H1 (cell line): ENCODE data around the gene CYP17A1. TPM values are rescaled to one million over a fixed set of nuclear protein-coding genes. Genes with fewer than 3 reads are reported as not detected.

Source experiments
- CTCF ChIA-PET: fragments of 300-600 bp; sonication (Branson Sonifier 250); formaldehyde crosslinking; loops from one replicate; lab custom pipeline; 2021; ENCODE audit not compliant: partially characterized antibody; lab: Charles Lee
- POLR2A ChIA-PET: fragments of 300-600 bp; sonication (Branson Sonifier 250); formaldehyde crosslinking; loops from one replicate; lab custom pipeline; 2021; ENCODE audit warnings: inconsistent platforms; ENCODE audit not compliant: partially characterized antibody; lab: Charles Lee
- DNase-seq, 2 experiments: peaks; one replicate each; pipeline versions ENCODE4 v3.0.0 to v3.0.0-alpha.2; 2010 to 2022; ENCODE audit warnings: low spot score in 2 of 2, low read depth in 1 of 2, mixed read lengths in 1 of 2
- FAIRE-seq: peaks from 2 replicates; lab custom pipeline; 2011; peaks lifted over from hg19 to GRCh38; lab: Jason Lieb, UNC
- H2AFZ ChIP-seq: 2 replicates; pipeline ENCODE4 v1.8.1; 2012; ENCODE audit warnings: low read length, inconsistent platforms
- H2AK5ac ChIP-seq: 2 replicates; pipeline ENCODE4 v1.6.1; 2013; ENCODE audit warnings: low read depth, low read length
- H2BK120ac ChIP-seq: replicated peaks from 2 replicates; pipeline ENCODE3; 2013; ENCODE audit warnings: low read depth, low read length, inconsistent platforms
- H2BK12ac ChIP-seq: 2 replicates; pipeline ENCODE4 v1.6.1; 2013; ENCODE audit warnings: low read depth, low read length
- H2BK15ac ChIP-seq: 2 replicates; pipeline ENCODE4 v1.6.1; 2013; ENCODE audit warnings: low read length
- H2BK20ac ChIP-seq: 2 replicates; pipeline ENCODE4 v1.6.1; 2013; ENCODE audit warnings: low read length
- H2BK5ac ChIP-seq: 2 replicates; pipeline ENCODE4 v1.6.1; 2013; ENCODE audit warnings: low read depth, low read length
- H3K14ac ChIP-seq: 2 replicates; pipeline ENCODE4 v1.6.1; 2013; ENCODE audit warnings: inconsistent platforms; ENCODE audit not compliant: insufficient read length
- H3K18ac ChIP-seq: 2 replicates; pipeline ENCODE4 v1.6.1; 2013; ENCODE audit warnings: low read length; ENCODE audit errors: extremely low read depth
- H3K23ac ChIP-seq: 2 replicates; pipeline ENCODE4 v1.6.1; 2013; ENCODE audit warnings: inconsistent platforms; ENCODE audit not compliant: insufficient read length
- H3K23me2 ChIP-seq: 2 replicates; pipeline ENCODE4 v1.6.1; 2013; ENCODE audit warnings: low read depth, low read length
- H3K27ac ChIP-seq: 2 replicates; pipeline ENCODE4 v1.6.1; 2011; ENCODE audit warnings: low read depth, low read length, inconsistent platforms
- H3K27me3 ChIP-seq, 4 experiments: replicated peaks in 1 of 4; 1 replicate in 1 of 4; 2 replicates in 3 of 4; pipeline versions ENCODE4 v1.6.1 to v1.8.1; 2011 to 2013; ENCODE audit warnings: low read length in 3 of 4, mild to moderate bottlenecking in 3 of 4, inconsistent platforms in 2 of 4, mixed read lengths in 2 of 4, moderate library complexity in 1 of 4; ENCODE audit not compliant: control insufficient read depth in 3 of 4, insufficient read depth in 3 of 4; ENCODE audit errors: extremely low read depth in 1 of 4
- H3K36me3 ChIP-seq, 4 experiments: 2 replicates each; pipeline versions ENCODE4 v1.6.1 to v1.8.1; 2011 to 2013; ENCODE audit warnings: mild to moderate bottlenecking in 4 of 4, low read length in 3 of 4, moderate library complexity in 2 of 4, control low read depth in 1 of 4, inconsistent platforms in 1 of 4; ENCODE audit not compliant: insufficient read depth in 4 of 4, control insufficient read depth in 2 of 4
- H3K4ac ChIP-seq: replicated peaks from 2 replicates; pipeline ENCODE3; 2013; ENCODE audit warnings: low read length, low read depth, mixed read lengths, inconsistent platforms; ENCODE audit not compliant: insufficient read length
- H3K4me1 ChIP-seq, 4 experiments: replicated peaks in 1 of 4; 1 replicate in 1 of 4; 2 replicates in 3 of 4; pipeline versions ENCODE4 v1.6.1 to v1.8.1; 2011 to 2013; ENCODE audit warnings: low read length in 3 of 4, inconsistent platforms in 2 of 4, mixed read lengths in 1 of 4; ENCODE audit not compliant: insufficient read depth in 4 of 4, control insufficient read depth in 3 of 4
- H3K4me2 ChIP-seq, 2 experiments: 2 replicates each; pipeline versions ENCODE4 v1.6.1 to v1.8.1; 2011 to 2013; ENCODE audit warnings: low read depth in 2 of 2, low read length in 2 of 2, control low read depth in 1 of 2, inconsistent platforms in 1 of 2, mild to moderate bottlenecking in 1 of 2; ENCODE audit not compliant: insufficient read depth in 1 of 2
- H3K4me3 ChIP-seq, 4 experiments: fragments of 200-600, 300-600 bp in 1 of 4; sonication (generic), shearing (Covaris generic), sonication (Bioruptor Twin) in 1 of 4; 2 replicates each; pipeline versions ENCODE4 v1.5.1 to v1.8.1; 2011 to 2016; ENCODE audit warnings: low read length in 4 of 4, low read depth in 3 of 4, control low read depth in 2 of 4, inconsistent platforms in 2 of 4, mild to moderate bottlenecking in 2 of 4, mixed read lengths in 1 of 4, moderate library complexity in 1 of 4; ENCODE audit not compliant: insufficient read depth in 2 of 4; ENCODE audit errors: extremely low read depth in 1 of 4
- H3K56ac ChIP-seq: replicated peaks from 2 replicates; pipeline ENCODE3; 2013; ENCODE audit warnings: low read depth, mild to moderate bottlenecking, mixed read lengths, low read length, inconsistent platforms; ENCODE audit not compliant: insufficient read length
- H3K79me1 ChIP-seq: 2 replicates; pipeline ENCODE4 v1.6.1; 2013; ENCODE audit warnings: low read depth, low read length, control low read depth
- H3K79me2 ChIP-seq, 2 experiments: 2 replicates each; pipeline versions ENCODE4 v1.6.1 to v1.8.1; 2012 to 2013; ENCODE audit warnings: low read length in 2 of 2, mild to moderate bottlenecking in 2 of 2, inconsistent platforms in 1 of 2; ENCODE audit not compliant: insufficient read depth in 2 of 2, control insufficient read depth in 1 of 2
- H3K9ac ChIP-seq, 4 experiments: replicated peaks in 1 of 4; 1 replicate in 1 of 4; 2 replicates in 3 of 4; pipeline versions ENCODE4 v1.6.1 to v1.8.1; 2011 to 2013; ENCODE audit warnings: low read depth in 3 of 4, low read length in 3 of 4, control low read depth in 2 of 4, mild to moderate bottlenecking in 2 of 4, moderate library complexity in 2 of 4, inconsistent platforms in 1 of 4; ENCODE audit errors: extremely low read depth in 1 of 4
- H3K9me3 ChIP-seq, 2 experiments: 2 replicates each; pipeline versions ENCODE4 v1.6.1 to v1.8.1; 2012 to 2013; ENCODE audit warnings: mild to moderate bottlenecking in 2 of 2, moderate library complexity in 2 of 2, control low read depth in 1 of 2, inconsistent platforms in 1 of 2, low read depth in 1 of 2, low read length in 1 of 2, mixed read lengths in 1 of 2; ENCODE audit not compliant: insufficient read depth in 2 of 2
- H4K20me1 ChIP-seq, 2 experiments: replicated peaks in 1 of 2; 2 replicates each; pipeline versions ENCODE3 to v1.8.1; 2011 to 2013; ENCODE audit warnings: inconsistent platforms in 2 of 2, low read length in 2 of 2, mild to moderate bottlenecking in 1 of 2; ENCODE audit not compliant: insufficient read depth in 2 of 2, control insufficient read depth in 1 of 2
- H4K5ac ChIP-seq: 2 replicates; pipeline ENCODE4 v1.6.1; 2013; ENCODE audit warnings: low read length, low read depth, mixed read lengths, inconsistent platforms; ENCODE audit not compliant: insufficient read length
- H4K8ac ChIP-seq: 2 replicates; pipeline ENCODE4 v1.8.0; 2013; ENCODE audit warnings: mild to moderate bottlenecking, moderate library complexity, low read length, inconsistent platforms; ENCODE audit not compliant: insufficient read depth; ENCODE audit errors: extremely low read depth
- H4K91ac ChIP-seq: replicated peaks from 2 replicates; pipeline ENCODE3; 2013; ENCODE audit warnings: low read length, mixed read lengths, inconsistent platforms; ENCODE audit not compliant: insufficient read length
- CBX8 ChIP-seq: fragments of 300-800, 300-1000 bp; sonication (generic); IDR thresholded peaks from 2 replicates; pipeline ENCODE4 v1.7.1; 2016; ENCODE audit warnings: low read depth, low read length, borderline replicate concordance
- CEBPB ChIP-seq: IDR thresholded peaks from 2 replicates; pipeline ENCODE4 v1.6.1; 2012; ENCODE audit warnings: low read depth, low read length
- E2F6 ChIP-seq: IDR thresholded peaks from 2 replicates; pipeline ENCODE4 v1.6.1; 2012; ENCODE audit warnings: inconsistent platforms
- FOSL1 ChIP-seq: IDR thresholded peaks from 2 replicates; pipeline ENCODE4 v1.6.1; 2011; ENCODE audit warnings: mild to moderate bottlenecking, low read depth, low read length, moderate library complexity; ENCODE audit not compliant: insufficient read depth
- JUND ChIP-seq: IDR thresholded peaks from 2 replicates; pipeline ENCODE4 v1.6.1; 2011; ENCODE audit warnings: mild to moderate bottlenecking, improper control_type of control experiment, low read length
- KDM4A ChIP-seq: IDR thresholded peaks from one replicate; pipeline ENCODE4 v1.7.1; 2012; ENCODE audit warnings: low read depth, mild to moderate bottlenecking, moderate library complexity, low read length, inconsistent platforms; ENCODE audit not compliant: severe bottlenecking
- PHF8 ChIP-seq: fragments of 200-600 bp; sonication (generic); conservative IDR thresholded peaks from 2 replicates; pipeline ENCODE4 v1.7.1; 2012; ENCODE audit warnings: low read depth, mild to moderate bottlenecking, inconsistent platforms, low read length, moderate library complexity
- POU5F1 ChIP-seq: IDR thresholded peaks from 2 replicates; pipeline ENCODE4 v1.6.1; 2011; ENCODE audit warnings: low read depth, mild to moderate bottlenecking, low read length, moderate library complexity
- SAP30 ChIP-seq: fragments of 300-600 bp; sonication (generic); IDR thresholded peaks from 2 replicates; pipeline ENCODE4 v1.7.1; 2012; ENCODE audit warnings: low read length, moderate library complexity, mild to moderate bottlenecking, inconsistent platforms; ENCODE audit not compliant: insufficient read depth, insufficient replicate concordance
- TAF7 ChIP-seq: optimal IDR thresholded peaks from 2 replicates; pipeline ENCODE3; 2011; ENCODE audit warnings: low read depth, mild to moderate bottlenecking, inconsistent platforms, low read length, moderate library complexity, borderline replicate concordance
- WGBS, 2 experiments: shearing (Covaris generic) in 1 of 2; methylation state at CpG; one replicate each; pipeline versions ENCODE4 v1.1.6 to v1.1.7; 2013 to 2015; ENCODE audit warnings: low lambda C conversion rate in 2 of 2, mixed read lengths in 2 of 2, inconsistent platforms in 1 of 2, low coverage in 1 of 2, missing lambda C conversion rate in 1 of 2; ENCODE audit not compliant: insufficient replicate concordance in 2 of 2, insufficient coverage in 1 of 2, insufficient read length in 1 of 2; ENCODE audit errors: extremely low coverage in 1 of 2, missing lambda C conversion rate in 1 of 2; 5-methylcytosine and 5-hydroxymethylcytosine counted together
- polyA plus RNA-seq, 7 experiments: library from polyadenylated mRNA; depleted of rRNA in 3 of 7; stranded (reverse) in 5 of 7; unstranded in 2 of 7; fragments of >200 nt in 5 of 7; fragments of 200-250 nt in 2 of 7; gene quantifications; 1 replicate in 5 of 7; 2 replicates in 1 of 7; 4 replicates in 1 of 7; pipeline versions ENCODE4 v1.2.1 to v1.2.3, GENCODE V29; 2011 to 2013; ENCODE audit warnings: missing spikeins in 2 of 7, mixed read lengths in 2 of 7
- total RNA-seq: library from RNA; stranded (reverse); fragmentation: NEBNext Ultra II Directional; extraction: Animal tissue kit (Norgen Biotek cat#: 25700); gene quantifications from 2 replicates; pipeline ENCODE4 v1.2.1, GENCODE V29; 2021
- TF ChIP-seq, protein P1 (sequence below): IDR thresholded peaks from 2 replicates; pipeline ENCODE4 v1.6.1; 2011; ENCODE audit warnings: low read depth, mild to moderate bottlenecking, low read length; ENCODE audit not compliant: insufficient read depth

The CYP17A1 gene
- total and polyA plus RNA-seq, 2 of the 8 experiments (the other 6 are each of a cell fraction or from before 2014, with no cell fraction given) = not detected

- peak overlapping the region in 1 of 4 experiments; percentile 8; a peak in 1 of 8 replicates for H3K4me3 ChIP-seq
- no peak overlapping the region for H3K27ac ChIP-seq
- H3K4ac ChIP-seq = peak overlapping the region; percentile 37
- peaks cover 0 to 3% of the 10 kb centered on the region in 2 experiments; a peak in 2 of 4 replicates for H3K9me3 ChIP-seq
- peak overlapping the region; percentile 83; the same call in 1 of the 2 replicates for H2BK20ac ChIP-seq
- H2BK15ac ChIP-seq = 0 out of 2 replicates have a peak overlapping the region, but pooled peaks have one; percentile 82
- H3K14ac ChIP-seq = no peak overlapping the region
- H3K79me2 ChIP-seq = no peaks in the 10 kb centered on the region
- peak overlapping the region; percentile 88 for H3K18ac ChIP-seq
- H3K23me2 ChIP-seq = no peaks in the 10 kb centered on the region; the same call in none of the 2 replicates
- WGBS, 2 experiments = 65% methylated on average over 3 of the region's 3 CpGs; no CpG with 5 or more reads in 1 of the 2 experiments
- no peaks in the 10 kb centered on the region; the same call in 1 of the 2 replicates for H3K79me1 ChIP-seq
- H3K27me3 ChIP-seq = no peaks in the 10 kb centered on the region
- no peak overlapping the region for H4K8ac ChIP-seq
- no peaks in the 10 kb centered on the region for H4K20me1 ChIP-seq
- no peak for DNase-seq
- ChIA-PET CTCF (interaction anchor here (0.8 to 2.5 kb wide), 8 partner anchors 9 to 101 kb away, joined by 3 to 11 read pairs (median 4); no protein-coding TSS in a partner anchor), POLR2A (interaction anchor here (0.7 to 4.4 kb wide), 9 partner anchors 12 to 157 kb away, joined by 3 to 40 read pairs (median 4); partner anchors contain the start of genes ARL3, BORCS7, SFXN2 and WBP1L)
- peak overlapping the region in 1 of 2 experiments; percentile 28; a peak in 1 of 4 replicates for H3K4me2 ChIP-seq
- H2BK12ac ChIP-seq = peak overlapping the region; percentile 94; the same call in 1 of the 2 replicates
- H2AFZ ChIP-seq = no peak overlapping the region
- no peak overlapping the region for H4K5ac ChIP-seq
- FAIRE-seq = no peak
- H2AK5ac ChIP-seq = peak overlapping the region; percentile 98
- peak overlapping the region in 1 of 4 experiments; percentile 8; a peak in 1 of 7 replicates for H3K9ac ChIP-seq
- peak overlapping the region; percentile 92 for H2BK5ac ChIP-seq
- H3K23ac ChIP-seq = no peak overlapping the region
- H3K56ac ChIP-seq = no peak overlapping the region
- peak overlapping the region; percentile 94 for H4K91ac ChIP-seq
- H2BK120ac ChIP-seq = no peak overlapping the region
- peaks cover 0 to 3% (median 0%) of the 10 kb centered on the region in 4 experiments; a peak in 1 of 8 replicates for H3K36me3 ChIP-seq
- peaks cover 19 to 33% (median 29%) of the 10 kb centered on the region in 4 experiments for H3K4me1 ChIP-seq
- TF ChIP-seq FOSL1 (no peak), TAF7 (no peak), POU5F1 (no peak), CBX8 (no peak), KDM4A (no peak), SAP30 (no peak), JUND (no peak), PHF8 (no peak), E2F6 (no peak), CEBPB (no peak)
- TF ChIP-seq, protein P1, sequence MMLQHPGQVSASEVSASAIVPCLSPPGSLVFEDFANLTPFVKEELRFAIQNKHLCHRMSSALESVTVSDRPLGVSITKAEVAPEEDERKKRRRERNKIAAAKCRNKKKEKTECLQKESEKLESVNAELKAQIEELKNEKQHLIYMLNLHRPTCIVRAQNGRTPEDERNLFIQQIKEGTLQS = no peak
These were observed 35.2 kb downstream of the CYP17A1 start for GRCh38 chr10:102801978-102802377.
